NB4 (cell line): Measurements from ENCODE around the gene LIPJ.

Experiments
- CTCF ChIP-seq: IDR thresholded peaks from one replicate; pipeline ENCODE4 v1.5.1; 2012; ENCODE audit warnings: low read depth, low read length
- POLR2A ChIP-seq: IDR thresholded peaks from 2 replicates; pipeline ENCODE4 v1.6.1; 2011; ENCODE audit warnings: mild to moderate bottlenecking; ENCODE audit not compliant: insufficient read length; ENCODE audit errors: extremely low read depth

GRCh38 chr10:88544140-88544870 is 42.3 kb upstream of the LIPJ start:
- no peak for TF ChIP-seq POLR2A
- no peak for TF ChIP-seq CTCF
